IMR-90 (cell line): ENCODE measurements around the gene ATG10. TPM values are rescaled to one million over a fixed set of nuclear protein-coding genes. Genes with fewer than 3 reads are reported as not detected.

Experiments used
- RFX5 ChIP-seq: IDR thresholded peaks from 2 replicates; pipeline ENCODE4 v1.8.0; 2012; ENCODE audit warnings: low read depth, mild to moderate bottlenecking, low read length, moderate library complexity
- polyA plus RNA-seq, 3 experiments: library from polyadenylated mRNA; depleted of rRNA; stranded (reverse); fragments of >200 nt; gene quantifications; 2 replicates each; pipeline ENCODE4 v1.2.3, GENCODE V29; 2012; ENCODE audit warnings: low replicate concordance in 1 of 3
- total RNA-seq: library from RNA; depleted of rRNA; stranded (reverse); fragments of >200 nt; gene quantifications from 2 replicates; pipeline ENCODE4 v1.2.3, GENCODE V29; 2012
- TF ChIP-seq, protein P1 (sequence below): fragments of 150-350 bp; IDR thresholded peaks from 2 replicates; pipeline ENCODE4 v1.6.1; 2016; ENCODE audit warnings: low read depth, mild to moderate bottlenecking, low read length, moderate library complexity, borderline replicate concordance

ATG10 gene
- total and polyA plus RNA-seq, 2 of the 4 experiments (the other 2 are of a cell fraction): 3.4 to 8.1 TPM

DNA sequence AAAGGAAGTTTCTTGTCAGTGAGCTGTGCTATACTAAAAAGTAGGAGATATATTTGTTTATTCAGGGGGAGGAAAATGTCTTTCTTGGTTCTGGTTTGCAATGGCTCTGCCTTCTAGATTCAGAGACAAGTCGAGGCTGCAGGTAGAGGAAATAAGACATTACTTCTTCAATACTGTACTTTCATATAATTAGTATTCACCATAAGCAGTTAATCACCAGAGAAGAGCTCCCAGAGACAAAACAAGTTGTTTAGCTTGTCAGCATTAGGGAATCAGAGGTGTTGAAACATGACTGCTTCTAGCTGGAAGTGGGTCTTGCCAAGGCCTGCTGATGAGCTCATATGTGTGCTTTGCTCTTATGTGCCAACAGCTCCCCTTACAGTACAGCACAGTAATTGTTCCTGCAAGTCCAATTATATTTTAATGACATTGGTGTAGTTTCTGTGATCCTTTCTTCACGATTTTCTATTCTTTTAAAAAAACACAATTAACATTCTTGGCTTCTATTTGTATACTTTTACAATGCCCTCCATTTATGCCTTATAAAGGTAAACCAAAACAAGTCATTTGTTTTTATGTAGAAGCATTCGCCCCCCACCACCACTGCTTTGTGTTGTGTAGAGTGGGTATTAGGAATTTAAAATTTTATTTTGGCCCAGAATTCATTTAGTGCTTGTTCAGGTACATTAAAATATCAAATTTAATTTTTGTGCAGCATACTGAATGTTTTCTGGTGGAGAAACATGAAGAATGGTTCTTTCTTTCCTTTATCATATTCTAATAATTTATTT lies 194.1 kb downstream of the ATG10 start (continued):
- TF ChIP-seq, protein P1, sequence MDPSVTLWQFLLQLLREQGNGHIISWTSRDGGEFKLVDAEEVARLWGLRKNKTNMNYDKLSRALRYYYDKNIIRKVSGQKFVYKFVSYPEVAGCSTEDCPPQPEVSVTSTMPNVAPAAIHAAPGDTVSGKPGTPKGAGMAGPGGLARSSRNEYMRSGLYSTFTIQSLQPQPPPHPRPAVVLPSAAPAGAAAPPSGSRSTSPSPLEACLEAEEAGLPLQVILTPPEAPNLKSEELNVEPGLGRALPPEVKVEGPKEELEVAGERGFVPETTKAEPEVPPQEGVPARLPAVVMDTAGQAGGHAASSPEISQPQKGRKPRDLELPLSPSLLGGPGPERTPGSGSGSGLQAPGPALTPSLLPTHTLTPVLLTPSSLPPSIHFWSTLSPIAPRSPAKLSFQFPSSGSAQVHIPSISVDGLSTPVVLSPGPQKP: no peak
- TF ChIP-seq RFX5: no peak
